Fibroblast of mammary gland (primary cell): Measurements from ENCODE around the gene LHPP.

ENCODE experiments used
- DNase-seq: peaks from one replicate; pipeline ENCODE4 v3.0.0-alpha.2; 2010; ENCODE audit warnings: low read depth
- H3K4me3 ChIP-seq: 2 replicates; pipeline ENCODE4 v1.5.1; 2011; ENCODE audit warnings: low read depth, mild to moderate bottlenecking, low read length, moderate library complexity; ENCODE audit not compliant: control insufficient read depth
- CTCF ChIP-seq: conservative IDR thresholded peaks from 2 replicates; pipeline ENCODE4 v1.5.1; 2011; ENCODE audit warnings: low read depth, low read length, inconsistent platforms; ENCODE audit not compliant: control insufficient read depth, insufficient read depth

Gene LHPP

GRCh38 chr10:124590216-124591122 is 128.8 kb downstream of the LHPP start:
- TF ChIP-seq CTCF, result no peak
- no peak for DNase-seq
- no peak overlapping the region for H3K4me3 ChIP-seq

GRCh38 chr10:124591123-124591495 is 129.5 kb downstream of the LHPP start:
- no peak for TF ChIP-seq CTCF
- H3K4me3 ChIP-seq, result no peak overlapping the region
- DNase-seq, result no peak

- no peak for DNase-seq
- no peak overlapping the region for H3K4me3 ChIP-seq
- no peak for TF ChIP-seq CTCF
Observed at GRCh38 chr10:124592101-124592500, 130.5 kb downstream of the LHPP start.

- no peak overlapping the region for H3K4me3 ChIP-seq
- no peak for DNase-seq
- TF ChIP-seq CTCF, result no peak
Observed at GRCh38 chr10:124592736-124593430, 131.3 kb downstream of the LHPP start.

- no peak overlapping the region for H3K4me3 ChIP-seq
- no peak for TF ChIP-seq CTCF
- DNase-seq, result no peak
Observed at GRCh38 chr10:124593431-124593985, 131.9 kb downstream of the LHPP start.

GRCh38 chr10:124594240-124594639 is 132.6 kb downstream of the LHPP start:
- TF ChIP-seq CTCF, result no peak
- H3K4me3 ChIP-seq, result no peak overlapping the region
- DNase-seq, result no peak
